Aorta (tissue), 5 donors: ENCODE data around the gene RNF166. TPM values are rescaled to one million over a fixed set of nuclear protein-coding genes. Genes with fewer than 3 reads are reported as not detected.

Experiments used
- ATAC-seq: fragments of 200-7000 bp; cut with Tn5 transposase; one replicate; pipeline ENCODE4 v1.9.1; 2022; ENCODE audit warnings: moderate library complexity; ENCODE audit not compliant: low FRiP score
- DNase-seq, 2 donors: peaks; one replicate each; pipeline ENCODE4 v3.0.0-alpha.2; 2020
- H3K27ac ChIP-seq, 2 donors: one replicate each; pipeline ENCODE4 v1.5.1; 2013; ENCODE audit warnings: low read length in 2 of 2, mild to moderate bottlenecking in 2 of 2, moderate library complexity in 2 of 2, control low read depth in 1 of 2, inconsistent platforms in 1 of 2, low read depth in 1 of 2
- H3K27me3 ChIP-seq, 2 donors: one replicate each; pipeline ENCODE4 v1.6.1; 2013; ENCODE audit warnings: control low read depth in 1 of 2, low read length in 1 of 2, mild to moderate bottlenecking in 1 of 2, moderate library complexity in 1 of 2; ENCODE audit not compliant: insufficient read depth in 2 of 2, control insufficient read depth in 1 of 2
- H3K36me3 ChIP-seq, 2 donors: one replicate each; pipeline ENCODE4 v1.6.1; 2013; ENCODE audit warnings: control low read depth in 1 of 2, low read length in 1 of 2, mild to moderate bottlenecking in 1 of 2; ENCODE audit not compliant: insufficient read depth in 2 of 2, control insufficient read depth in 1 of 2
- H3K4me1 ChIP-seq, 2 donors: one replicate each; pipeline ENCODE4 v1.6.1; 2013; ENCODE audit warnings: low read length in 2 of 2, control low read depth in 1 of 2, mild to moderate bottlenecking in 1 of 2, moderate library complexity in 1 of 2; ENCODE audit not compliant: insufficient read depth in 2 of 2, control insufficient read depth in 1 of 2
- H3K4me3 ChIP-seq, 2 donors: one replicate each; pipeline ENCODE4 v1.5.1; 2013; ENCODE audit warnings: low read length in 2 of 2, control low read depth in 1 of 2, mild to moderate bottlenecking in 1 of 2
- H3K9me3 ChIP-seq: one replicate; pipeline ENCODE4 v1.6.1; 2013; ENCODE audit warnings: mild to moderate bottlenecking, low read length; ENCODE audit not compliant: control insufficient read depth
- WGBS, 2 donors: extraction: QIAGEN DNeasy Blood & Tissue Kit; methylation state at CpG; one replicate each; pipeline ENCODE4 v1.1.7; 2013; 5-methylcytosine and 5-hydroxymethylcytosine counted together
- intact Hi-C, 2 donors: fragments of 100-400 bp; cut with DNase I; formaldehyde crosslinking; loops; one replicate each; pipeline versions ENCODE4 v1.14.2 to v1.15.0; 2022
- polyA plus RNA-seq, 2 donors: library from polyadenylated mRNA; stranded (reverse); fragments of 200-250 nt; gene quantifications; one replicate each; pipeline ENCODE4 v1.2.3, GENCODE V29; 2013
- total RNA-seq, 2 donors: library from RNA; stranded (reverse); fragmentation: NEBNext Ultra II Directional; extraction: Animal tissue kit (Norgen Biotek cat#: 25700); gene quantifications; one replicate each; pipeline ENCODE4 v1.2.1, GENCODE V29; 2021
- donor health status: healthy with polysubstance abuse.
- donor health status: Bipolar disorder and iron deficiency.
- donor health status: DM: no; HTN: no; CAD: no.
- donor health status: DM: no; HTN: no; CAD: no.
- donor health status: DM: yes; HTN: yes; CAD: no.

RNF166 gene
- total and polyA plus RNA-seq, 4 donors, result 16.2 to 39.4 (median 22.7) TPM

GRCh38 chr16:88694221-88695087 is 11.8 kb downstream of the RNF166 start:
- DNase-seq (no peak), ATAC-seq (no peak)
- Histone ChIP-seq H3K36me3 (no peaks in the 10 kb centered on the region), H3K4me3 (no peak overlapping the region), H3K9me3 (no peaks in the 10 kb centered on the region), H3K27me3 (no peaks in the 10 kb centered on the region), H3K4me1 (no peaks in the 10 kb centered on the region), H3K27ac (no peak overlapping the region)
- WGBS, 2 donors, result 88% methylated on average over 33 to 37 of the region's 37 CpGs
- intact Hi-C loops, result no loop called here

GRCh38 chr16:88693420-88694177 is 12.6 kb downstream of the RNF166 start:
- Histone ChIP-seq H3K9me3 (no peaks in the 10 kb centered on the region), H3K4me3 (no peak overlapping the region), H3K4me1 (no peaks in the 10 kb centered on the region), H3K36me3 (no peaks in the 10 kb centered on the region), H3K27ac (no peak overlapping the region), H3K27me3 (no peaks in the 10 kb centered on the region)
- intact Hi-C loops, result no loop called here
- ATAC-seq, result no peak
- DNase-seq, result no peak
- WGBS, 2 donors, result 90 to 91% methylated on average over 39 of the region's 39 CpGs

GRCh38 chr16:88692861-88693260 is 13.3 kb downstream of the RNF166 start:
- intact Hi-C loops, result no loop called here
- Histone ChIP-seq H3K4me1 (no peaks in the 10 kb centered on the region), H3K4me3 (no peak overlapping the region), H3K27ac (no peak overlapping the region), H3K36me3 (no peaks in the 10 kb centered on the region), H3K9me3 (no peaks in the 10 kb centered on the region), H3K27me3 (no peaks in the 10 kb centered on the region)
- WGBS, 2 donors, result 65 to 91% methylated on average over 10 of the region's 10 CpGs
- ATAC-seq (no peak), DNase-seq (no peak)

DNA sequence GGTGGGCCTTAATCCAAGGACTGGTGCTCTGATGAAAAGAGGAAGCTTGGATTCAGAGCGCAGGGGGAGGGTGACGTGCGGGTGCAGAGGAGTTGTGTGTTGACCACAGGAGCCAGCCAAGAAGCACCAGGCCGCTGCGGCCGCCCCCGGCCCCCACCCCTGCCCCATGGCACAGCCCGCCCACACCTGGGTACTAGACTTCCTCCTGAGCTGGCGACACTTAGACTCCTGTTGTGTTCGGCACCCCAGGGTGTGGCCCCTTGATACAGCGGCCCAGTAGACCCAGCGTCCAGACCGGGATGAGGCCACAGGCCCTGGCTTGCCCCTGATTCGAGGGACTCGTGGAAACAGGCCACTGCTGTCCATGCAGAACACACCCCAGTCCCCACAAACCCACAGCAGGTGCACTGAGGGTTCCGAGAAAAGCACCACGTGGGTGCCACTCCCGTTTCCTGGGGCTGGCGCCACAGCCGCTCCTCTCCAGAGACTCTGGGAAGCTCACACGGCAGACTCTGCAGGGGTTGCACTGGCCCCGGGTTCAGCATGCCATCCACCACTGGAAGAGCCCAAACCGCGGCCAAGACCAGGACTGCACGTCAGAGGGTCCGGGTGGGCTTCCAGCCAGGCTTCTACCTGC is 14.2 kb downstream of the RNF166 start:
- intact Hi-C loops, result no loop called here
- H3K4me1 ChIP-seq, result no peaks in the 10 kb centered on the region
- no peaks in the 10 kb centered on the region for H3K27me3 ChIP-seq
- H3K4me3 ChIP-seq, result no peak overlapping the region
- DNase-seq (peak in 1 of 2 donors; percentile 82), ATAC-seq (no peak)
- no peak overlapping the region for H3K27ac ChIP-seq
- H3K36me3 ChIP-seq, result no peaks in the 10 kb centered on the region
- WGBS, 2 donors, result 84 to 89% methylated on average over 26 of the region's 26 CpGs
- no peaks in the 10 kb centered on the region for H3K9me3 ChIP-seq

DNA sequence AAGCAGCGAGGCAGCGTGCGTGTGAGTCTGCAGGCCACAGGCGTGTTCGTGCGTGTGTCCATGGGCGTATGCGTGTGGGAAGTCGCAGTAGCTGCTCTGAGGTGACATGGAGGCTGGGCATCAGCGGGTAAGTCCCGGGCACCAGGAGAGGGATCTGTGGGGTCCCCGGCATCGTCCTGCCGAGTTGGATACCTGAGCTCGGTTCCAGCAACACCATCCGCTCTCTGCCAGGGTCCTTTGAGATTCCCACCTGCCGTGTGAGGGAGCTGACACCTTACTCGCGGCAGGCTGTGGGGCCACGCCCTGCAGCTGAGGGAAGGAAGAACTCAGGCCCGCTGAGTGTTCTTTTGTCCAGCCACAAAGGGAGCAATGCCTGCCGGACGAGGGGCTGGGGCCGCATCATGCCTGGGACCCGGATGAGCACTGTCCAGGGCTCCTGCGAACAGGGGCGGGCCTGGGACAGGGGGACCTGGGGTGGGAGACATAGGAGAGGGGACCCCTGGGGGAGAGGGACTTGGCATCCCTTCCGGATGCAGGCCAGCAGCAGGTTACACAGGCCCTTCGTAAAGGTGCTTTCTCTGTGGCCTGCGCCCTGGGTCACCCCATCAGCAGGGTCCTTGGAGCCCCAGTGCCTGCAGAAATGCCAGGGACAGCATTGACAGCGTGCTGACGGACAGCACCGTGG is 14.9 kb downstream of the RNF166 start:
- Histone ChIP-seq H3K36me3 (no peaks in the 10 kb centered on the region), H3K9me3 (no peaks in the 10 kb centered on the region), H3K27ac (no peak overlapping the region), H3K4me1 (no peaks in the 10 kb centered on the region), H3K4me3 (no peak overlapping the region), H3K27me3 (no peaks in the 10 kb centered on the region)
- no peak for DNase-seq
- 82 to 87% methylated on average over 33 of the region's 33 CpGs for WGBS, 2 donors
- intact Hi-C loops, result no loop called here
- no peak for ATAC-seq

DNA sequence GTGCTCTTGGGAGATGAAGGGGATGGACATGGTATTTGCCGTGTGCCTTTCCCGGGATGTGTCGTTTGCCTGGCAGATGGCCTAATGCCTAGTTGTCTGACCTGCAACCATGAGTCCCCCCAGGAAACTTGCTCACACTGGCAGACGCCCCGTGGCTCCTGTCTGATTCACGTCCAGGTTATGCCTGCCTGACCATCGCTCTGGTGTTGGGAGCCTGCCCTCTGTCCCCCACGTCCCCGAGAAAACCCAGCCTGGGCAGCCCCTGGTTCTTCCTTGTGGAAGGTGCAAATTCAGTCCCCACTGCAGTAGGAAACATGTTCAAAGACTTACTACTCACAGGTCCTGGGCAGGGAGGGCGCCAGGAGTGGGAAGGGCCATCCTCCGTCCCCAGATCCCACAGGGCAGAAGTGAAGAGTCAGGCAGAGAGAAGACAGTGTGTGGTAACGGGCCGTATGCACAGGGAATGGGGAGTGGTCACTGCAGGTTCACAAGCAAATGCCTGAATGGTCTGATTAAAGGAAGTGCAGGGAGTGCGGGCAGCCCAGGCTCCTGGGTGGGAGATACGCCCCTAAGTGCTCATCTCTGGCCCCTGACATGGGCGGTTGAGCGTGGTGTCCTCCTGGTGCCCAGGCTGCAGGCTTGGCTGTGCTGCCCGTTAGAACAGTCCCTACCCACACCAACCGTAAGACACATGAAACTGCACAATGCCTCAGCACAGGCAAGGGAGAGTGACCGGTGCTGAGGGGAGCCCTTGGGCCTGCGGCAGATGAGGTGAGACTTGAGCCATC is 15.7 kb downstream of the RNF166 start:
- H3K4me1 ChIP-seq, result no peaks in the 10 kb centered on the region
- DNase-seq (no peak), ATAC-seq (no peak)
- intact Hi-C loops, result no loop called here
- no peak overlapping the region for H3K4me3 ChIP-seq
- no peak overlapping the region for H3K27ac ChIP-seq
- 78 to 79% methylated on average over 20 to 21 of the region's 21 CpGs for WGBS, 2 donors
- H3K36me3 ChIP-seq, result no peaks in the 10 kb centered on the region
- H3K27me3 ChIP-seq, result no peaks in the 10 kb centered on the region
- H3K9me3 ChIP-seq, result no peaks in the 10 kb centered on the region

DNA sequence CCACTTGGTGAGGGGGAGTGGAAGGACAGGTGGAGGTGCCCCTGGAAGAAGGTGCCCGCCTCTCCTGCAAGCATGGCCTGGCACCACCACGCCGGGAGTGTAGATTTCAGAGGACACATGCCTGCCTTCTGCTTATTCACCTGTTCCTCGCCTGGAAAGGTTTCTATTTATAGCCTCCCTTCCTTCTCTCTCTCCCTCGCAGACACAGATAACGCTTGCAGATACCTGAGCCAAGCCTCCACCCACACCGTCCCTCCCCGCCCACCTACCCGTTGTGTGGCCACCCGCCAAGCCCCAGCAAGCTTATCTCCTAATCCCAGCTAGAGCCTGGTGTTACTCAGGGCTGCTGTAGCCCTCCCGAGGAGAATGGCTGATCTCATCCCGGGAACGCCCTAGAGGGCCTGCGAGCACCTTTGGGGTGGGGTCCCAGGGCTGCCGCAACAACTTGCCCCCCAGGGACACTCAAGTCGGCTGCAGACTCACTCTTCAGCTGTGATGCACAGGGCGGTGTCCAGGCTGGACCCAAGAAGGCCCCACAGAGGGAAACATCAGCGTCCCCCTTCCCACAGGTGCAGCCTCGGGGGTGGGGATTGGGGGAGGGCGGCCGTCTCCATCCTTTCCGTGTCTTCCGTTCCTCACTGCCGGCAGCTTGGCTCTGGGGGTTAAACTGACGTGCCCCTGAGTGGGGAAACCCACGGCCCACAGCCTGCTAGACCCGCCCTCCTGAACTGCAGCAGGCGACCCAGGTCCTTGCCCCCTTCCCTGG is 18.0 kb downstream of the RNF166 start:
- 38 to 41% methylated on average over 27 to 28 of the region's 28 CpGs for WGBS, 2 donors
- H3K27me3 ChIP-seq, result no peaks in the 10 kb centered on the region
- no peak for ATAC-seq

More for the DNA sequence above, 18.0 kb downstream of the RNF166 start:
- intact Hi-C loops, result no loop called here
- Histone ChIP-seq H3K4me3 (no peak overlapping the region), H3K27ac (no peak overlapping the region), H3K36me3 (no peaks in the 10 kb centered on the region), H3K4me1 (no peaks in the 10 kb centered on the region), H3K9me3 (no peaks in the 10 kb centered on the region)
- DNase-seq, result no peak
